Right cardiac atrium (tissue), 5 donors: ENCODE data around the gene RND3. TPM values are rescaled to one million over a fixed set of nuclear protein-coding genes. Genes with fewer than 3 reads are reported as not detected.

Experiments
- ATAC-seq, 2 donors: fragments of 200-7000 bp; cut with Tn5 transposase; one replicate each; pipeline versions ENCODE4 v1.8.0 to v1.9.1; 2020; ENCODE audit warnings: moderate library complexity in 2 of 2, mild to moderate bottlenecking in 1 of 2
- DNase-seq, 3 donors: peaks; one replicate each; pipeline ENCODE4 v3.0.0-alpha.2; 2020
- H3K27ac ChIP-seq: one replicate; pipeline ENCODE4 v1.5.1; 2013; ENCODE audit warnings: mild to moderate bottlenecking, low read length, control low read depth, moderate library complexity
- H3K27me3 ChIP-seq: one replicate; pipeline ENCODE4 v1.6.1; 2013; ENCODE audit not compliant: control insufficient read depth, insufficient read depth
- H3K4me1 ChIP-seq: one replicate; pipeline ENCODE4 v1.6.1; 2013; ENCODE audit warnings: low read length; ENCODE audit not compliant: control insufficient read depth, insufficient read depth
- H3K4me3 ChIP-seq: one replicate; pipeline ENCODE4 v1.5.1; 2013; ENCODE audit warnings: low read length, control low read depth
- H3K9me3 ChIP-seq: one replicate; pipeline ENCODE4 v1.6.1; 2013; ENCODE audit warnings: low read length; ENCODE audit not compliant: control insufficient read depth
- WGBS: extraction: QIAGEN DNeasy Blood & Tissue Kit; methylation state at CpG from one replicate; pipeline ENCODE4 v1.1.7; 2013; 5-methylcytosine and 5-hydroxymethylcytosine counted together
- intact Hi-C, 4 donors: fragments of 100-400 bp; cut with DNase I; formaldehyde crosslinking; loops; one replicate each; pipeline versions ENCODE4 v1.11.0 to v1.14.0; 2022 to 2023
- polyA plus RNA-seq: library from polyadenylated mRNA; stranded (reverse); fragments of 200-250 nt; gene quantifications from one replicate; pipeline ENCODE4 v1.2.3, GENCODE V29; 2013
- total RNA-seq, 4 donors: library from RNA; stranded (reverse); fragmentation: NEBNext Ultra II Directional; extraction: Animal tissue kit (Norgen Biotek cat#: 25700); gene quantifications; one replicate each; pipeline ENCODE4 v1.2.1, GENCODE V29; 2021
- donor health status: healthy with polysubstance abuse.
- donor health status: DM: no; HTN: yes; CAD: no.
- donor health status: DM: no; HTN: no; CAD: no.
- donor health status: DM: no; HTN: yes; CAD: no; lungs with severe emphysema.
- donor health status: DM: yes; HTN: yes; CAD: no.

RND3 gene
- total and polyA plus RNA-seq, 5 donors: 9.1 to 32.7 (median 16.4) TPM

- intact Hi-C loops: no loop called here
- Histone ChIP-seq H3K27me3 (no peaks in the 10 kb centered on the region), H3K9me3 (no peaks in the 10 kb centered on the region), H3K27ac (no peak overlapping the region), H3K4me3 (no peak overlapping the region), H3K4me1 (no peaks in the 10 kb centered on the region)
- ATAC-seq (no peak), DNase-seq (no peak)
- WGBS: 47% methylated on average over 6 of the region's 6 CpGs
These were observed 4.6 kb downstream of the RND3 start for GRCh38 chr2:150482667-150483400.

GRCh38 chr2:150482111-150482510 lies 5.4 kb downstream of the RND3 start:
- no peak overlapping the region for H3K4me3 ChIP-seq
- H3K4me1 ChIP-seq: peaks cover 2% of the 10 kb centered on the region
- no peak overlapping the region for H3K27ac ChIP-seq
- no peak for DNase-seq
- H3K27me3 ChIP-seq: no peaks in the 10 kb centered on the region
- intact Hi-C loops: no loop called here
- no peaks in the 10 kb centered on the region for H3K9me3 ChIP-seq
- ATAC-seq: no peak

- Histone ChIP-seq H3K9me3 (no peaks in the 10 kb centered on the region), H3K4me3 (no peak overlapping the region), H3K4me1 (peaks cover 2% of the 10 kb centered on the region), H3K27ac (peak overlapping the region; percentile 17), H3K27me3 (no peaks in the 10 kb centered on the region)
- intact Hi-C loops: no loop called here
- no peak for ATAC-seq
- WGBS: 90% methylated on average over 6 of the region's 6 CpGs
- no peak for DNase-seq
These were observed 6.3 kb downstream of the RND3 start for GRCh38 chr2:150480971-150481830.

GRCh38 chr2:150480241-150480640 lies 7.2 kb downstream of the RND3 start:
- Histone ChIP-seq H3K27ac (no peak overlapping the region), H3K27me3 (no peaks in the 10 kb centered on the region), H3K9me3 (no peaks in the 10 kb centered on the region), H3K4me3 (no peak overlapping the region), H3K4me1 (peaks cover 2% of the 10 kb centered on the region)
- DNase-seq (no peak), ATAC-seq (no peak)
- intact Hi-C loops: no loop called here
- 75% methylated on average over 5 of the region's 5 CpGs for WGBS

GRCh38 chr2:150479075-150479915 lies 8.2 kb downstream of the RND3 start:
- H3K27me3 ChIP-seq: no peaks in the 10 kb centered on the region
- H3K9me3 ChIP-seq: no peaks in the 10 kb centered on the region
- intact Hi-C loops: no loop called here
- DNase-seq (no peak), ATAC-seq (no peak)
- WGBS: 63% methylated on average over 3 of the region's 3 CpGs
- H3K27ac ChIP-seq: no peak overlapping the region
- peaks cover 2% of the 10 kb centered on the region for H3K4me1 ChIP-seq
- no peak overlapping the region for H3K4me3 ChIP-seq

GRCh38 chr2:150478200-150478974 lies 9.1 kb downstream of the RND3 start:
- ATAC-seq: no peak
- Histone ChIP-seq H3K9me3 (no peaks in the 10 kb centered on the region), H3K4me3 (no peak overlapping the region), H3K4me1 (peaks cover 2% of the 10 kb centered on the region), H3K27me3 (no peaks in the 10 kb centered on the region), H3K27ac (no peak overlapping the region)
- intact Hi-C loops: no loop called here
- 40% methylated on average over 6 of the region's 6 CpGs for WGBS
- no peak for DNase-seq

GRCh38 chr2:150477347-150477746 lies 10.1 kb downstream of the RND3 start:
- ATAC-seq: no peak
- WGBS: 60% methylated on average over 3 of the region's 3 CpGs
- H3K4me3 ChIP-seq: no peak overlapping the region

GRCh38 chr2:150476809-150477302 lies 10.6 kb downstream of the RND3 start:
- intact Hi-C loops: no loop called here
- DNase-seq: no peak
- H3K27me3 ChIP-seq: no peaks in the 10 kb centered on the region
- H3K9me3 ChIP-seq: no peaks in the 10 kb centered on the region
- no peak for ATAC-seq
- 57% methylated on average over 7 of the region's 7 CpGs for WGBS
- H3K4me1 ChIP-seq: peaks cover 4% of the 10 kb centered on the region
- no peak overlapping the region for H3K4me3 ChIP-seq
- peak overlapping the region; percentile 13 for H3K27ac ChIP-seq

More at GRCh38 chr2:150477347-150477746, 10.1 kb downstream of the RND3 start:
- intact Hi-C loops: no loop called here
- H3K9me3 ChIP-seq: no peaks in the 10 kb centered on the region
- H3K27me3 ChIP-seq: no peaks in the 10 kb centered on the region
- peaks cover 4% of the 10 kb centered on the region for H3K4me1 ChIP-seq
- DNase-seq: no peak
- H3K27ac ChIP-seq: peak overlapping the region; percentile 44

- intact Hi-C loops: no loop called here
- peak overlapping the region; percentile 40 for H3K27ac ChIP-seq
- no peaks in the 10 kb centered on the region for H3K9me3 ChIP-seq
- peaks cover 4% of the 10 kb centered on the region for H3K4me1 ChIP-seq
- ATAC-seq: no peak
- no peak for DNase-seq
- WGBS: 41% methylated on average over 4 of the region's 4 CpGs
- no peak overlapping the region for H3K4me3 ChIP-seq
- H3K27me3 ChIP-seq: no peaks in the 10 kb centered on the region
These were observed 11.2 kb downstream of the RND3 start for GRCh38 chr2:150476286-150476685.

GRCh38 chr2:150475479-150476250 lies 11.8 kb downstream of the RND3 start:
- H3K27me3 ChIP-seq: no peaks in the 10 kb centered on the region
- H3K9me3 ChIP-seq: no peaks in the 10 kb centered on the region
- DNase-seq (no peak), ATAC-seq (no peak)
- H3K4me1 ChIP-seq: peaks cover 4% of the 10 kb centered on the region
- intact Hi-C loops: no loop called here
- no peak overlapping the region for H3K27ac ChIP-seq
- H3K4me3 ChIP-seq: no peak overlapping the region
- 83% methylated on average over 6 of the region's 6 CpGs for WGBS
